ENCODE data around the gene EPB41.
"Not testable (repeated sequence)": the region's sequence is repeated elsewhere in the genome, so short reads cannot be mapped to it uniquely, and the experiment has no call there.

Gene EPB41

DNA sequence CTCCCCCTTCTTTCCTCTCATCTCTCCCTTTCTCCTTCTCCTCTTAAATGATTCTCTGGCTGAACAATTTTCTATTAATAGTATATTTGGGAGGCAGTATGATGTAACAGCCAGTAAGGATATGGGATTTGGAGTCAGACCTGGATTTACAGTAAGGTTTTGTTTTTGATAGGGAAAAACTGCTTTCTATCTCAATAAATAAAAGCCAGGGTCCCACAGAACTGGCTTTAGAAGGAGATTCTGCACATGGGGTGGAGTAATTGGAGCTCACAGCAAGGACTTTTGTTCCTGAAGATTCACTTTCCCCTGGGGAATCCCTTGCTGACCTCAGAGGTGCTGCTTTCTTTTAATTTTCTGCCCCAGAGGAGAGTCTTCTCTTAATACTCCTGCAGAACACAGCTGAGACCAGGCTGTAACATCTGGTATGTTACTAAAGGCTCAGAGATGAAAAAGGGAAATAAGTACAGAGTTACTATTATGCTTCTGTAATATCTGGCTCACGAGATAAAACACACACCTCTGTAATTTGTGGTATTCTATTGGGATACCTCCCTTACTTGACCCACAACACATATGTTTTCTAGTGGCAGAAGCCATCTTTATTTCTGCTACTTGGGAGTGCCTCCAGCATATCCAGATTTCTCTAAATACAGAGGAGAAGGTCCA lies 13.4 kb downstream of the EPB41 start:
- no peak for DNase-seq

DNA sequence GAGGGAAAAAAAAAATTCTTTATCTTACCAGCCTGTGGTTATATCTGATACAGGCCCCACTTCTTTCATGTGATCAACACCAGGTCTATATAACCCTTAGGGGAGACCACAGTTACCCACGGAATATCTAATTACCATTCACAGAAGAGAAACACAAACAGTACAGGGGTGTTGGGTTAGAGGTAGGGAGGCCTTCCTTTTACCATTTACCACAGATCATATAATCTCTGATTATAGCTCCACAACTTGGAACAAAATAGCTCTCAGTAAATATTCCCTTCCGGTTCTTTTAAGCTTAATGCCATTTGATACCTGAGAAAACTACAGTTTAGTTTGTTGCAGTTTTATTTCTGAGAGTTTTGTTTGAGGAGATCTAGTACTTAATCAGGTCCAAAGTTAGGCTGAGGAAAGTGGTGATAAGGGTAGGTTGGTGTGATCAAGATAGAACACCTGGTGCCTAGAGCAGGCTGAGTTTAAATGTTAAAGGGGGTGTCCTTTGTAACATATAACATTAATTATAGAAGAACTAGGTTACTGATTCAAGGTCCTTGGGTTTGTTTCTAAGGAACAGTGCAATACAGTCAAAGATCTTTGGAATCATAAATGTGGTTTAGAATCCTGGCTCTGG lies 14.1 kb downstream of the EPB41 start:
- DNase-seq, result no peak

DNA sequence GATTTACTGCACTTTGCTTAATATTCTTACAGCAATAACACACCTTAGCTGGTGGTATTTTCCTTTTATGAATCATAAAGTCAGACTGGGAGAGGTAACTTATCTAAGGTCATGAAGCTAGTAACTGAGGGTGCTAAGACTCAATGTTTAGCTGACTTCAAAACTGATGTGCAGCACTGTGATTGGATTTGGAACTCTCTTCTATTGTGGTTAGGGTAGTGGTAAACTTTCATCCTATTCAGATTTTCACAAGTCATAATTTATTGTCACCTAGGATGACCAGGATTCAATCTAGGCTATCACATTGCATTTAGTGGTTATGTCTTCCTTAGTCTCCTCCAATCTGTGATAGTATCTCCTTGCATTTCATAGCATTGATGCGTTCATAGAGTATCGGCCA lies 18.9 kb downstream of the EPB41 start:
- no peak for DNase-seq

DNA sequence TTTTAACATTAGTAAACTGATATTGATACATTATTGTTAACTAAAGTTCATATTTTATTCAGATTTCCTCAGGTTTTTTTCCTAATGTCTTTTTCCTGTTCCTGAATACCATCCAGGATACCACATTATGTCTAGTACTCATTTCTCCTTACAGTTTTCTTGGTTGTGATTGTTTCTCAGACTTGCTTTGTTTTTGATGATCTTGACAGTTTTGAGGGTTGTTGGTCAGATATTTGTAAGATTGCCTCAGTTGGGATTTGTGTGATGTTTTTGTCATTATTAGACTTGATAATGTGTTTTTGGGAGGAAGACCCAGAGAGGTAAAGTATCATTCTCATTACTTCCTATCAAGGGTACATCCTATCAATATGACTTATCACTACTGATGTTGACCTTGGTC lies 19.5 kb downstream of the EPB41 start:
- DNase-seq, result no peak

DNA sequence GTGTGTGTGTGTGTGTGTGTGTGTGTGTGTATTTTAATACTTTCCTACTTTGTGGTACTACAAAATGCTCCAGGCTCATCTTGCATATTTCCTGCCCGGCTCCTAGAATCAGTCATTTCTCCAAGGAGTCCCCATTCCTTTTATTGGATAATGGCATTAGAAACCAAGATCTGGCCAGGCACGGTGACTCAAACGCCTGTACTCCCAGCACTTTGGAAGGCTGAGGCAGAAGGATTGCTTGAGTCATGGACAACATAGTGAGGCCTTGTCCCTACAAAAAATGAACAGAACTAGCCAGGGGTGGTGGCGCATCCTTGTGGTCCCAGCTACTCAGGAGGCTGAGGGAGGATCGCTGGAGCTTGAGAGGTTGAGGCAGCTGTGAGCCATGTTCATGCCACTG lies 20.3 kb downstream of the EPB41 start:
- DNase-seq, result no peak

DNA sequence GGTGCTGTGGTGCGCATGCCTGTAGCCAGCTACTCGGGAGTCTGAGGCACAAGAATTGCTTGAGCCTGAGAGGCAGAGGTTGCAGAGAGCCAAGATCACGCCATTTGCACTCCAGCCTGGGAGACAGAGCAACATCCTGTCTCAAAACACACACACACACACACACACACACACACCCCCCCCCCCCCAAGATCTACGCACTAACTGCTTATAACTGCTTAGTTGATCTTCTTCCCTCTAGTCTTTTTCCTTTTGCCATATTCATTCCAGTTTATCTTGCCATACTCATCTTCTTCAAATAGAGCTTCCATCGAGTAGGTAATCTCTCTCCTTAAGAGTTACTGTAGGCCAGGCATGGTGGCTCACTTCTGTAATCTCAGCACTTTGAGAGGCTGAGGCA lies 20.9 kb downstream of the EPB41 start:
- no peak for DNase-seq

DNA sequence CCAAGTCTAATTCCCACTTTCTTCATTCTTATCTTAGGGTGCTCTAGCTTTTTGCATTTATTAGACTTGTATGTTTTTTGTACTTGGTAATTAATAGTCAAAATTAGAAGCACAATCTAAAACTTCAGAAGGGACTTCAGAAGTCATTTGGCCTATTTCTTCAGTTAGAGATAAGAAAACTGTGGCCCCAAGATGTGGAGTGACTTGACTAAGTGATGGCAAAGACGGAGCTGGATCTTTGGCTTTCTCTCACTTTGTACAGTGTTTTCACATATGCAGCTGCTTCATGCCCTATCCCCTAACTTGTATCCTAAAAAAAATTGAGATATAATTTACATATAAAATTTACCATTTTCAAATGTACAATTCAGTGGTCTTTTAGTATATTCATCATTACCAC lies 21.7 kb downstream of the EPB41 start:
- no peak for DNase-seq

DNA sequence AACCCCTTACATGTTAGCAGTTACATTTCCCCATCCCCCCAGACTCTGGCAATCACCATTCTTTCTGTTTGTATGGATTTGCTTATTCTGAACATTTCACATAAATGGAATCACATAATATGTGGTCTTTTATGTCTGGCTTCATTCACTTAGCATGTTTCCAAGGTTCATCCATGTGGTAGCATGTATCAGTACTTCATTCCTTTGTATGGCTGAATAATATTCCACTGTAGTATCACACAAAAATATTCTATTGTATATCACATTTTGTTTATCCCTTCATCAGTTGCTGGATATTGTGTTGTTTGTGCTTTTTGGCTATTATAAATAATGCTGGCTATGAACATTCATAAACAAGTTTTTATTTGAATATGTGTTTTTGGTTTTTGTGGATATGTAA lies 22.2 kb downstream of the EPB41 start:
- DNase-seq, result no peak

DNA sequence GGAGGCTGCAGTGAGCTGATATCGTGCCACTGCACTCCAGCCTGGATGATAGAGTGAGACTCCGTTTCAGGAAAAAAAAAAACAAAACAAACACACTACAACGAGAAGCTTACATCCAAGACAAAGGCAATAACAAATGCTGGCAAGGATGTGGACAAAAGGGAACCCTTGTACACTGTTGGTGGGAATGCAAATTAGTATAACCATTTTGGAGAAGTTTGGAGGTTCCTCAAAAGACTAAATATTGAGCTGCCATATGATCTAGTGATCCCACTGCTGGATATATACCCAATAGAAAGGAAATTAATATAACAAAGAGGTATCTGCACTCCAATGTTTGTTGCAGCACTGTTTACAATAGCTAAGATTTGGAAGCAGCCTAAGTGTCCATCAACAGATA lies 29.2 kb downstream of the EPB41 start:
- not testable (repeated sequence) for DNase-seq

DNA sequence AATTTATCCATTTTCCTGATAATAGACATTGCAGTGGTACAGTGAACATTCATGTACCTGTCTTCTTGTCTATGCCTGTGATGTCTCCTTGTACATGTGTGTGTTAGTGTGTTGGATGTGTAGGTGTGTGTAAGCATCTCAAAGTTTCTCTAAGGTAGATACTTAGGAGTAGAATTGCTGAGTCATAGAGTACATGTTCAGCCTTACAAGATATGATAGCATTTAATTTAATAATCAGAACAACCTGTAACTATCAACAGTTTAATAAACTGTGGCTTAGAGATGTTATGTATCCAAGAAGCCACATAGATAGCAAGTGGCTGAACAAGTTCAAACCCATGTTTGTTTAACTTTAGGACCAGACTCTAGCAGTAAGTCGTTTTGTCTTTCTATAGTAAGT lies 35.6 kb downstream of the EPB41 start:
- DNase-seq, result no peak

DNA sequence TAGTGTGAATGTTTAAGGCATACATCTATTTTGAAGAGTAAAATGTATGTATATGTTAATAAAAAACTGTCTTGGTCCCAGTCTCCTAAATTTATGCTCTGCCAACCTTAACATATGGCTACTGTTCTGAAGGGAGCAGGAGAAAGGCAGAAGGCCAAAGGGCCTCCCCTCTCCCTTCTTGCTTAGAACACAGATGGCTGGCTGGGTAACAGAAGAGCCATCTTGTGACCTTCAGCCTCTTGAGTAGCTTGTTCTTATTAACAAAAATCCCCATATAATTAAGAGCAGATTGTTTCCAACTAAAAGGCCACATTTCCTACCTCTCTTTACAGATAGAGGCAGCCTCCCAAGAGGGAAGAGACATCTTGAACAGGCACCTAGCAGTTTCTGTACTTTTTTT lies 36.1 kb downstream of the EPB41 start:
- DNase-seq, result no peak

DNA sequence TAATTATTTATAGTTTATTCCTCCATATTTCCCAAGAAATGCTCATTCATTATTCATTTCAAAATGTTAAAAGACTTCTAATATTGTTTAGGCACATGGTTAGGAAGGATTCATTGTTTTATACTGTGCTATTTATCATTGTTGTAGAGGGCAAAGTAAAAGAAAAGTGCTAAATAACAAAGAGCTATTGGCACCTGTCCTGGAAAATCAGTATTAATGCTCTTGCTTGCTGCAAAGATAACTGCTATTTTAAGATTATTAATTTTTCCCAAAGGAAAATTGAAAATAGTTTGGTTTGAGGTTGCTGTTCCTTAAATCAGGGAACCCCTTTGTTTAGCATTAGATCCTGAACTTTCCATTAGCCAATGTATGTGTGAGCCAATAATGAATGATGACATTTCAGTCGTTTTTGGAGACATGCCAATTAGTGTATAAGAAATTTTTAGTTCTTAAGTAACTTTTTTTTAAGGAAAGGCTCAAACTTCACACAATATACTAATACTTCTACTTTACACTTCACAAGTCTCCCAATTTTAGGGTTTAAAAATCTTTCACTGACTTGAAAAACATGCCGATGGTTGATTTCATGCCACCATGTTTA lies 39.9 kb downstream of the EPB41 start:
- DNase-seq, result no peak

DNA sequence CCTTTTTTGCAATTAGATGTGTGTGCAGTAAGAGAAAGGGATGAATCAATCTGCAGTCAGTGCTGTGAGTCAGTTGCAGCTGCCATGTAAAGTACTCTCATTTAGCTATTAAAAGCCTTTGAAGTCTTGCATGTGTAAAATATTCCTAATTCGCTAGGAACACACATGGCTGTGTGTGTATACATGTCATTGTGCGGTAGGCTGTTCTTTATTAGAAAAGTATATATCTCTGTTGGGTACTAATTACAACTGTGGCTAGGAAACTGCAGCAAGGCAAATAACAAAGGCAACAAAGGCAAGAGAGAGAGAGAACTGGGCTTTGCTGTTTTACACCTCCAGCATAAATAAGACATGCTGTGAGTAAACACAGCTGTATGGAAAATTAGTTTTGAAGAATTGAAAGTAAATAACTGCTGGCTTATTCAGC lies 41.7 kb downstream of the EPB41 start:
- DNase-seq, result no peak

DNA sequence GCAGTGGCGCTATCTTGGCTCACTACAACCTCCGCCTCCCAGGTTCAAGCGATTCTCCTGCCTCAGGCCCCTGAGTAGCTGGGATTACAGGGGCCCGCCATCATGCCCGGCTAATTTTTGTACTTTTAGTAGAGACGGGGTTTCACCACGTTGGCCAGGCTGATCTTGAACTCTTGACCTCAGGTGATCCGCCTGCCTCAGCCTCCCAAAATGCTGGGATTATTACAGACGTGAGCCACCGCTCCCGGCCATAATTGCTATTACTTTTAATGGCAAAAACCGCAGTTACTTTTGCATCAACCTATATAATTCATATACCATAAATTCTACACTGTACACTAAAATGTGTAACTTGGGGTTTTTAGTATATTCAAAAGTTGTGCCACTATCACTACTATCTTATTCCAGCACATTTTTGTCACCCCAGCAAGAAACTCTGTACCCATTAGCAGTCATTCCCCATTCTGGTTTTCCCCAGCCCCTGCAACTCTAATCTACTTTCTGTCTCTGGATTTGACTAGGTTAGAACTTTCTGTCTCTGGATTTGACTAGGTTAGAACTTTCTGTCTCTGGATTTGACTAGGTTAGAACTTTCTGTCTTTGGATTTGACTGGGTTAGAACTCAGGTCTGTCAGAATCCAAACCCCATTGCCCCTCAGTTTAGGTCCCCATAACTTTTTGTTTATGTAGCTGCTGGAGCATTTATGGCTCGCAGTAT lies 47.9 kb downstream of the EPB41 start:
- DNase-seq, result not testable (repeated sequence)

DNA sequence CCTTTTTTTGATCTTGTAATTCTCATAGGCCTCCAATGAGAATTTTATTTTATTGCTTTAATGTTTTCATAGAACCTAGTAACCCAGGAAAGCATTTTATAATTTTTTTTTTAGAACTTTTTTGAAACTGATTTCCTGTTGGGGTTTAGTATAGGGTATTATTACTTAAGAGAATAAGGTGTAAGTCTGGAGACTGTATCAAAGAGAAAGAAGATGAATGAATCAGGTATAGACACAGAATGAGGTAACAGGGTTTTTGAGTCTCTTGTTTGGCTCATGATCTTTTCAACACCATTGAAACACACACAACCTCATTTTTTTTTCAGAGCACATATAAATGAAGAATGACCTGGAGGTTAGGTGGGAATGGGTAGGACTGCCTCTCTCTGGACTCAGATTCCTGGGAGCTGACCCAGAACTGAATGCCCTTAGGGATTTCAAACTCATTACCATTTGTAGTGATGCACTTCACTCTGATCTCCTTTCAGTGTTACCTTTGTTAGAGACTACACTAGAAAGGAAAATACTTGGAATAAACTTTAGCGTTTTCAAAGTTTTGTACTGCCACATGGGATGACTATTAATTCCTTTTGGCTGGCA lies 51.0 kb downstream of the EPB41 start:
- no peak for DNase-seq

DNA sequence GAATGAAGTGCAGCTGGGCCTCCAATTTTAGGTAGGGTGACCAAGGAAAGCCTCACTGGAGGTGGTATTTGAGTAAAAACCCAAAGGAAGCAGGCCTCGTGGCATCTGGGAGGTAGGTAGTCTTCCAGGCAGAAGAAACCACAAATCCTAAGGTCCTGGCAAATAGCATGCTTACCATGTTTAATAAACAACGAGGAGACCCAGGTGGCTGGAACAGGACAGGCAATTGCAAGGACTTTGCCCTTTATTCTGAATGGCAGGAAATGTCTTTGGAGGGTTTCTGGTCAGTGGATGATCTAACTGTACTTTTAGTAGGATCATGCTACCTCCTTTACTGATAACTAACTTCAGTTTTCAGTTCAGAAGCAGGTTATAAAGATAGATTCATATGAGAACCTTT lies 52.2 kb downstream of the EPB41 start:
- DNase-seq, result no peak

DNA sequence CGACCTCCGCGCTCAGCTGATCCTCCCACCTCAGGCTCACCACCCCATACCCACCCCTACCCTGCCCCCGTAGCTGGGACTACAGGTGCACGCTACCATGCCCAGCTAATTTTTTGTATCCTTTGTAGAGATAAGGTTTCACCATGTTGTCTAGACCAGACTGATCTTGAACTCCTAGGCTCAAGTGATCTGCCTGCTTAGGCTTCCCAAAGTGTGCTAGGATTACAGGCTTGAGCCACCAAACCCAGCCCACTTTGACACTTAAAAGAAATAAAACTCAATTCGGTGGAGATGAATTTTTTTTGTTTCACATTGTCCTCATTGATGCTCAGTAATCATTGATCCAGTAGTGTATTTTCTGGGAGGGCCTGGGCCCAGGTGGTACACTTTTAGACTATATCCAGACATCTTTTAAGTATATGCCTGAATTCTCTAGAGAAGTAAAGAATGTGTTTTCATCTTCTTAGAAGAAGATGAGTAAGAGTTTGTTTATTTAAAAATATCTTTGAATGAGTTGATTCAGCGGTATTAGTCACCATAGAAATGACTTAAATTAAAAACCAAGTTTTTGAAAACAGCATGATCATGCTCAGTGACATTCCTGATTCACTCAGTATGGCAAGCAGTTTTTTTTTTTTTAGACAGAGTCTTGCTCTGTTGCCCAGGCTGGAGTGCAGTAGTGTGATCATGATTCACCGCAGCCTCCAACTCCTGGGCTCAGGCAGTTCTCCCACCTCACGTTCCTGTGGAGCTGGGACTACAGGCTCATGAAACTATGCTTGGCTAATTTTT lies 57.8 kb downstream of the EPB41 start:
- no peak for DNase-seq

DNA sequence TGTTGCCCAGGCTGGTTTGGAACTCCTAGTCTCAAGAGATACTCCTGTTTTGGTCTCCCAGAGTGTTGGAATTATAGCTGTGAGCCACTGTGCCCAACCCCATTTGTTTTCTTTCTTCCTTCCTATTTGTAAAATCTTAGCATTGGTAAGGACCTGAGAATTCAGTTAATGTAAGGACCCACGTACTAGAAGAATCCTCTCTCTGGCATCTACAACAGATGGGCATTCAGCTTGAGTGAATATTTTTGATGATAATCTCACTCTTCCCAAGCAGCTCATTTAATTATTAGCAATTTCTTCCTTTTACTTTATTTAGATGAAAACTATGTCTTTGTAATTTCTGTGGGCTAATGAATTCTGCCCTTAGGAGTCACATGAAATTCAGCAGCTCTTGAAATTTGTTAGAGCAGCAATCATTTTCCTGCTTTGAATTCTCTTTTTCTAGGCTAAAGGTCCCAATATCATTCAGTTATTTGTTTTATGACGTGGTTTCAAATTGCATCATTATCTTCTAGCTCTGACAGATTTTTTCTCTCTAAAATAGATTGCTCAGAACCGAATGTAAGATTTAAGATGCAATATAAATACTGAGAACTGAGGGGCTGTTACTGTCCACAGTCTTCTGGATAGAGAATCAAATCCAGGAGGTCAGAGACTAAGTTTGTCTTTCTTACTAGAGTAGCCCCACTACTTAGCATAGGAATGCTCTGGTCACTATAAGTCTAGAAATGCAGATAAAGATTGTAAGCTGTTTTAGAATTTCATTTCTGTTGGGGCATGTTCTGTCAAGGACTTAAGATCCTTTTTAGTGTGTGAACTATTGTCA lies 59.4 kb downstream of the EPB41 start:
- no peak for DNase-seq

DNA sequence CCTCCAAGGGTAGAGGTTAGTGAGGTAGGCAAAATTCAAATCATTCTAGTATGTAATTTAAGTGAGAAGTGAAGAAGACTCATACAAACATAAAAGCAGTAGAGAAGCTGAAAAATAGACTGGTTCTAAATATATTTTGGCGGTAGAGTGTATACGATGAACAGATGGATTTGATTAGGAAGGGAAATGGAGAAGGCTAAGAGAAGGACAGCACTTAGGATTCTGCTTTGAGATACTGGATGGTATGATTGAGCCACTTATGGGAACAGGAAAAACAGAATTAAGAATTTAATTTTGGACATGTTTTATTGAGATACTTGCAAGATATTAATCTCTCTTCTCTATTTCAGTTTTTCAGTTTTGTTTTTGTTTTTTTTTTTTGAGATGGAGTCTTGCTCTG lies 60.1 kb downstream of the EPB41 start:
- DNase-seq, result no peak

DNA sequence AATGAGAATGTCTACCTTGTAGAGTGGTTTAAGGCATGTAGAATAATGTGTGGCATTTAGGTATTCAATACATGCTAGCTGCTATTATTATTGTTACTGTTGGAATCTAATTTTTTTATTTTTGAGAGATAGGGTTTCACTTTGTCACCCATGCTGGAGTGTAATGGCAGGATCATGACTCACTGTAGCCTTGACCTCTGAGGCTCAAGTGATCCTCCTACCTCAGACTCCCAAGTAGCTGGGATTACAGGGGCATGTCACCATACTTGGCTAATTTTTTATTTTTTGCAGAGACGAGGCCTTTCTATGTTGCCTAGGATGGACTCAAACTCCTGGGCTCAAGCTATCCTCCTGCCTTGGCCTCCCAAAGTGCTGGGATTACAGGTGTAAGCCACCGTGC lies 61.9 kb downstream of the EPB41 start:
- DNase-seq, result no peak

DNA sequence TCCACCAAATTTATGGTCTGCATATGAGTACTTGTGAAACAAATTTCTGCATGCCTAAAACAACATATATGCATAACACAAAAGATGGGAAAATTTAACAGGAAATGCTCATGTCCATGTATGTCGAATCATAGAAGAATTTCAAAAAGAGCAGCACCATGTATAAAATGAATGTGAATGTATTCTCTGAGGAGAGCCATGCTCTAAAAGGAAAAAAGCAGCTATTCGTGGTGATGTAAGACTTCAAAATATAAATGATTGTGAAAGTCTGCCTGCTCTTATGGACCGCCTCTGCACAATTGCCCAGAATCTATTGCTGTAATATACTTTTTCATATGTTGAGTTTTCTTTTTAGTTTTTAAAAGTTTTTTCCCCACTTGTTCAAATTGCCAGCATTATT lies 66.8 kb downstream of the EPB41 start:
- no peak for DNase-seq

DNA sequence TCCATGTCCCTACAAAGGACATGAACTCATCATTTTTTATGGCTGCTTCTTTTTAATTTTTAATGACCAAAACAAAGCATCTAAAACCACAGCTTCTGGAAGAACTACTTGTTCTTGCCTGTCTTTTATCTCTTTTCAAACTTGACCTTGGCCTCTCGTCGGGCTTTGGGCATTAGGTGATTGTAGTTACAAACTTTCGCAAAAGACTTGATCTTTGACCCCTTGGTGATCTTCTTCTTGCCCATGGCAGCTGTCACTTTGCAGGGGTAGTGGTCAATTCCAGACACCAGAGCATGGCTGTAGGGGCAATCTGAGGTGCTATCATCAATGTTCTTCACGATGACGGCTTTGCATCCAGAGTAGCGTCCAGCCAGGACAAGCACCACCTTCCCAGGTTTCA lies 67.8 kb downstream of the EPB41 start:
- DNase-seq, result no peak
